Measurements from ENCODE around the gene PDE6B. TPM values are rescaled to one million over a fixed set of nuclear protein-coding genes. Genes with fewer than 3 reads are reported as not detected.
"Not testable (repeated sequence)": the region's sequence is repeated elsewhere in the genome, so short reads cannot be mapped to it uniquely, and the experiment has no call there.

The PDE6B gene
- total RNA-seq, 1 experiment from 2014 or later: 0.18 TPM

DNA sequence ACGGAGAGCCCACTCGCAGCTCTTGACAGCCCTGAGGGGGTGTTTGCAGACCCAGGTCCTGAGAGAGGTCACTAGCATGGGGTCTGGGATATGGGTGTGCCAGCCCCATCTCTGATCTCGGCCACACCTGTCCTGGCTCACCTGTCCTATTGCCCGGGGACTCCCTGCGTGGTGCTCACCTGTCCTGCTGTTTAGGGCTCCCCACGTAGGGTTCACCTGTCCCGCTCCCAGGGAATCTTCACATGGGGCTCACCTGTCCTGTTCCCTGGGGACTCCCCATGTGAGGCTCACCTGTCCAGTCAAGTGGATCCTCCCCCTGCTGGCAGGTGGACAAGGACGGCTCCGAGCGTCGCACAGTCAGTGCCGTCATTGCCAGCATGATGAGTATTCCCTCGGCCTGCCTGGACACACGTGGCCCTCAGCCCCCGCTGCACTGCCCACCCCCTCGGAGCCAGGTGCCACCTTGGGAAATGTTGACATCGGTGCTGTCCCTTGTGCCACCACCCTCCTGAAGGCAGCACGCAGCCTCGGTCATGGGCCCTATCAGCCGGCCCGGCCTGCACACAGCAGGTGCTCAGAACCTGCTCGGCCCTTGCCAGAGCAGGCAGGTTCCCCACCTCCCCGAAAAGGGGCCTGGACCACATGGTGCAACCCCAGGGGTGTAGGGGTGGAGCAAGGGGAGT is 57.3 kb downstream of the PDE6B start:
- DNase-seq (ENCODE audit: low read depth): no peak

DNA sequence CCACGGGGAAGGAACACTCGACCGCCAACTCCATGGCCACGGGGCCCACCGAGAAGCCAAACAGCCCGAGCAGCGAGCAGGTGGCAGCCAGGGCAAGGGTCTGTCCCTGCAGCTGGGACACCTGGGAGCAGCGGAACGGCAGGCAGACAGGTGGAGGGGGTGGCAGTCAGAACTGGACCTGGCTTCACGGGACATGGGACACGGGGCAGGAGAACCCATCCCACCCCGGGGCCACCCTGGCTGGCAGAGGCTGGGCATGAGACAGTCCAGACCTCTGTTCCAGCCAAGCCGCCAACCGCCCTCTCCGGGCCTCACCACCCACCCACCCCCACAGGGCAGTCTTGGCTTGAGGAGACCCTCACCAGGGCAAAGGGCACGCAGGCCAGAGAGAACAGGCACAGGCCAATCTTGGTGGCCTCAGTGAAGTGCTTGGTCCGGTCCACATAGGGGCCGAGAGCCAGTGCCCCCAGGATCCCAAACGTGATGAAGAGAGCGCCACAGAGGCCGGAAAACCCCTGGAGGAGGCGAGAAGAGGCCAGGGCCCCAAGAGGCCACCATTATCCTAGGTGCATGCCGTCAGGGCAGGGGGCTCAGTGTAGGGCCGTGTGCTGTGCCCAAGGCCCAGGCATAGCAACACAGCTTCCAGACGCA is 58.0 kb downstream of the PDE6B start:
- DNase-seq (ENCODE audit: low read depth): no peak

- DNase-seq (ENCODE audit: low read depth): peak; percentile 47
Measured at GRCh38 chr4:683982-684622, 58.7 kb downstream of the PDE6B start.

DNA sequence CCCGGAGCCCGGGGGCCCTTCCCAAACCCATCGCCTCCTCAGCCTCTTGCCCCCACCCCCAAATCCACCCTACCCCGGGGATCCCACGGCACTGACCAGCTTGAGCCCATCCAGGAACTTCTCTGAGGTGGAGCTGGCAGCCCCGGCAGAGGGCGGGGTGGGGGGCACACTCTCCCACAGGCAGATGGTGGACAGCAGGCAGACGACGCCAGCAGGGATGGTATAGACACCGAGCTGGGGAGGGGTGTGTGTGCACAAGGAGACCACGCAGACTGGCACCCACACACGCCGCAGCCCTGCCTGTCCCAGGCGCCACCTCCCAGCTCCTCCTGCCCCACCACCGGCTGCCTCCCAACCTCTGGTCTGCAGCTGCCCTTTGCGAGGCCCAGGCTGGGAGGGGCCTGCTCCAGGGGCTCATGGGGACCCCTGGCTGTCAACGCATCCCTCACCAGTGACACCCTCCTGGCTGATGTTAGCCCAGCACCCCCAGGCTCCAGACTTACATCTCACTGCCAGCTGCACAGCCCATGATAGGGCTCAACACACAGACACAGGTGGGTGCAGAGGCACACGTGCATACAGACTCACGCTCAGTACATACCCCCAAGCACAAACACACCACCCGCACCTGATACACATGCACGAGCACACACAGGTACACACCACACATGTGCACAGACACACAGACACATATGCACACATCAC is 59.4 kb downstream of the PDE6B start:
- no peak for DNase-seq (ENCODE audit: low read depth)

- no peak for DNase-seq (ENCODE audit: low read depth)
Measured at GRCh38 chr4:685679-686412, 60.5 kb downstream of the PDE6B start.

GRCh38 chr4:686413-687040 is 61.2 kb downstream of the PDE6B start:
- no peak for DNase-seq (ENCODE audit: low read depth)

GRCh38 chr4:687048-687970 is 61.9 kb downstream of the PDE6B start:
- DNase-seq (ENCODE audit: low read depth): peak; percentile 88

- DNase-seq (ENCODE audit: low read depth): no peak
Measured at GRCh38 chr4:687971-688853, 62.8 kb downstream of the PDE6B start.

DNA sequence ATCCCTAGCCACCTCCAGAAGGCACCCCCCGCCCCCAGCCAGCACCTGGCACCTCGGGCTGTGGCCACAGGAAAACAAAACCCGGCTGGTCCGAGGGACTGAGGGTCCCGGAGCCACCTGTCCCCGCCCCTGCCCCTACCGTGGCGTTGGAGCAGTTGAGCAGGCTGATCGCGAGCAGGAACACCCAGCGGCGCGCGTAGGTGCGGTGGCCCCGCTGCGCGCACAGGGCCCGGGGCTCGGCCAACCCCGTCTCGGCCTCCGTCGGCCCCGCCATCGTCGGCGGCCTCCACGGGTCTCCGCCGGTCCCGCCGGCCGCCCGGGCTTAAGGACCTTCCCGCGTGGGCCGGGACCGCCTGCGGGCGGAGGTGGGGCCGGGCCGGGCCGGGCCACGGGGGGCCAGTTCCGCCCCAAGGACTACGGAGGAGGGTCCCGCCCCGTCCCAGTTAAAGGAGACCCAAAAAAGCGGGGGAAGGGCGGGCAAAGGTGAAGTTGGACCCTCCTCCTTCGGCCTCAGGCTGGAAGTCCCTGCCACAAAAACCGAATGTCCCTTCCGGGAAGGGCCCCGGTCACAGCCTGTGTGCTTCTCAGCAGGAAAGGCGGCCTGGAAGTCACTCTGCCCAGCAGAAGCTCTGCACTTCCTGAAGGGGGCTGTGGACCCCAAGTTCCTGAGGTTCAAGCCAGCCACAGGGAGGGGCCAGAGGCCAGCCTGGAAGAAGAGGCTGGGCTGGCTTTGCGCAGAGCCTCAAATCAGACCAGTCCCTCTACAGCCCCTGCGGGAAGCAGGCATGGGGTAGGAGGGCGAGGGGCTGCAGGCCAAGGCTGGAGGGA is 63.7 kb downstream of the PDE6B start, which contains the start of gene SLC49A3:
SLC49A3 (minus strand) TSS at position 298 of the 828 bp plus-strand sequence; CDS start at position 274, 24 bp downstream.
- DNase-seq (ENCODE audit: low read depth): no peak

DNA sequence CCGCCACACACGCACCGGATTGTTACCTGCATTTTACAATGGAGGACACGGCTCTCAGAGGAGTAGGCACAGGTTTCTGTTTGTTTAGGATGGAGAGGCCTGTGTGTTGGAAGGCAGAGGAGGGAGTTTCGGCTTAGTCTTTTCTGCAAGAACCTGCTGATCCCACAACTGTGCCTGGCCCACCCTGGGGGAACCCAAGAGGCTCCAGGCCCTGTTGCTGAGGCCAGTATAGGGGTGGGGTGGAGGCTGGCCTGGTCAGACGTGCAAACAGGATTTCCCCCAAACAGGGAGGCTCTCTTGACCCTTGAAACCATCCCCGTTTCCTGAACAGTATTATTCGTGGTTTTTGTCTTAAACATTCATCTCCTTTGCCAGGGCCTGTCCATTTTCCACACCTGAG is 64.3 kb downstream of the PDE6B start:
- DNase-seq (ENCODE audit: low read depth): no peak

GRCh38 chr4:692771-693554 is 67.6 kb downstream of the PDE6B start:
- no peak for DNase-seq (ENCODE audit: low read depth)

GRCh38 chr4:694341-694940 is 69.1 kb downstream of the PDE6B start:
- DNase-seq (ENCODE audit: low read depth): not testable (repeated sequence)

GRCh38 chr4:699816-700580 is 74.6 kb downstream of the PDE6B start:
- no peak for DNase-seq (ENCODE audit: low read depth)

- no peak for DNase-seq (ENCODE audit: low read depth)
Measured at GRCh38 chr4:700587-701264, 75.4 kb downstream of the PDE6B start.

DNA sequence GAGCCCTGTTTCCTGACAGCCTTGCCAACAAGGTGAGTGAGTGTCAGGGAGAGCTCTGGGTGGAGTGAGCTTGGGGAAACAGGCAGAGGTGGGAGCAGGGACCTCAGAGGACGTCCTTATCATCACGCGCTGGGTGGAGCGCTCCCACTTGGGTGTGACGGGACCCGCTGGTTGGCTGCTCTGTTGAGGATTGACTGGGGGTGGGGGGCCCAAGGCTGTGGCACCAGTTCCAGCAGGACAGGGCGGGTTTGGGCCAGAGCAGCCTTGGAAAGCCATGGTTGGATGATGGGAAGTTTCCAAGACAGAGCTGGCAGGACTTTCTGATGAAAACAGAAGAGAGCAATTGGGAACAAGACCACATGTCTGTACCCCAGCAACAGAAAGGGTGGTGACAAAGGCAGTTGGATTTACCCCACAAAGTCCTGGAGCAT is 77.3 kb downstream of the PDE6B start:
- no peak for DNase-seq (ENCODE audit: low read depth)

Measured in HT1080 (cell line).